Measurements from ENCODE around the gene APBB2.
"Not testable (repeated sequence)": the region's sequence is repeated elsewhere in the genome, so short reads cannot be mapped to it uniquely, and the experiment has no call there.

The APBB2 gene

DNA sequence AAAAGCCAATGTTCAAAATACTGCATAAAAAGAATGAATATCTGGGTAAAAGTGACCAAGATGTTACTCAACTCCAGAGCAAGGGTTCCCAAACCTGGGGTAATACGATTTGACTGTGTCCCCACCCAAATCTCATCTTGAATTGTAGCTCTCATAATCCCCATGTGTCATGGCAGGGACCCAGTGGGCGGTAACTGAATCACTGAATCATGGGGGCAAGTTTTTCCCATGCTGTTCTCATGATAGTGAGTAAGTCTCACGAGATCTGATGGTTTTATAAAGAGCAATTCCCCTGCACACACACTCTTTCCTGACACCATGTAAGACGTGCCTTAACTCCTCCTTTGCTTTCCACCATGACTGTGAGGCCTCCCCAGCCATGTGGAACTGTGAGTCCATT is 64.8 kb downstream of the APBB2 start:
- not testable (repeated sequence) for H3K27ac ChIP-seq (ENCODE audit: insufficient read depth, low read depth, low read length, poor library complexity, severe bottlenecking); H3K9me3 ChIP-seq (ENCODE audit: control insufficient read depth, low read length); H3K27me3 ChIP-seq (ENCODE audit: control insufficient read depth, insufficient read depth, low read length, poor library complexity, severe bottlenecking); H3K36me3 ChIP-seq (ENCODE audit: control insufficient read depth, insufficient read depth, low read length); H3K4me3 ChIP-seq (ENCODE audit: insufficient read depth, low read depth, low read length)
- H3K4me1 ChIP-seq (ENCODE audit: control insufficient read depth, insufficient read depth, low read length) = peaks cover 22% of the 10 kb centered on the region
- WGBS, 2 experiments = 89 to 96% methylated on average over 4 of the region's 4 CpGs

DNA sequence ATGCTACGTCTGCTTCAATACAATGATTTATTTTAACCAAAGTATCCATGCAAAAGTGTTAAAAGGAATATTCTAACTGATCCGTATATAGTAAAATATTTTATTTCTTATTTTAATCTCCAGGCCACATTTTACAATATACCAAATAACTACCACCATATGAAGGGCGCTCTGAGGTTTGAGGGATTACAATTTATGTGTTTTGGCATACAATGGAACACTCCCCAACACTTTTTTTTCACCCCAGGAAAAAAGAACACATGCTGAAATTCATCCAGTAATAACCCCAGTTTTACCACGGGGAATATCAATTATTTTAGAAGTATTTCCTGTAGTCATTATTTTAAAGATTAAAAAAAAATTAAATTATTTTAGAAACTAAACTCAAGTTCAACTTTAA is 65.4 kb downstream of the APBB2 start:
- Histone ChIP-seq H3K9me3 (ENCODE audit: control insufficient read depth, low read length) (no peaks in the 10 kb centered on the region), H3K27me3 (ENCODE audit: control insufficient read depth, insufficient read depth, low read length, poor library complexity, severe bottlenecking) (no peaks in the 10 kb centered on the region), H3K27ac (ENCODE audit: insufficient read depth, low read depth, low read length, poor library complexity, severe bottlenecking) (no peak overlapping the region), H3K4me1 (ENCODE audit: control insufficient read depth, insufficient read depth, low read length) (peaks cover 22% of the 10 kb centered on the region), H3K4me3 (ENCODE audit: insufficient read depth, low read depth, low read length) (no peak overlapping the region), H3K36me3 (ENCODE audit: control insufficient read depth, insufficient read depth, low read length) (no peaks in the 10 kb centered on the region)
- 100% methylated on average over 2 of the region's 4 CpGs; no CpG with 5 or more reads in 1 of the 2 experiments for WGBS, 2 experiments

DNA sequence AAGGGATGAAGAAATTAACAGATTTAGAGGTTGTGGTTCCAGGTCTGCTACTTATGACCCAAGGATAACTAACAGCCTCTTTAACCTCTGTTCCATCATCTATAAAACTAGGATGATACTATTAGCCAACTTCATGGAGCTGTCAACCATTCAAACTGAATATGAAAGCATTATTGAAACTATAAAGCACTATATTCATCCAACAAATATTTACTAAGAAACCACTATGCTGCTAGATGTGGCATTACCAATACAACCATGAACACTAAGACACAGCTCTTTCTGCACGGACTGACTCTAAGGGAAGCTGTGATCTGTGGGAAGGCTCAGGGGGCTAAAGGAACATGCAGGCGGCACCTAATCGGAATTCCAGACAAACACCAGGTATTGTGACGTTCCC is 66.0 kb downstream of the APBB2 start:
- H3K4me1 ChIP-seq (ENCODE audit: control insufficient read depth, insufficient read depth, low read length) = peaks cover 22% of the 10 kb centered on the region
- H3K4me3 ChIP-seq (ENCODE audit: insufficient read depth, low read depth, low read length) = no peak overlapping the region
- no peaks in the 10 kb centered on the region for H3K27me3 ChIP-seq (ENCODE audit: control insufficient read depth, insufficient read depth, low read length, poor library complexity, severe bottlenecking)
- no peaks in the 10 kb centered on the region for H3K9me3 ChIP-seq (ENCODE audit: control insufficient read depth, low read length)
- WGBS, 2 experiments = 93 to 94% methylated on average over 4 of the region's 4 CpGs
- no peak overlapping the region for H3K27ac ChIP-seq (ENCODE audit: insufficient read depth, low read depth, low read length, poor library complexity, severe bottlenecking)
- H3K36me3 ChIP-seq (ENCODE audit: control insufficient read depth, insufficient read depth, low read length) = no peaks in the 10 kb centered on the region

DNA sequence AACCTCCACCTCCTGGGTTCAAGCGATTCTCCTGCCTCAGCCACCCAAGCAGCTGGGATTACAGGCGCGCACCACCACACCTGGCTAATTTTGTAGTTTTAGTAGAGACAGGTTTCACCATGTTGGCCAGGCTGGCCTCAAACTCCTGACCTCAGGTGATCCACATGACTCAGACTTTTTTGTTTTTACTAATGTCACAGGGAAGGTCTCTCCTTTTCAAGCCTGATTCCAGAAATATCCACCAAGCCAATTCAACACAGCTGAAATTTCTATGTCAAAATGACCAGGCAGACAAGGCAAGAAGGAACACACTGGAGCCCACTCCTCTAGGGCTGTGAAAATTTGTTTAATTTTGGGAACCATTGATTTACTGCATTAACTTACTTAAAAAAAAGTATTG is 66.8 kb downstream of the APBB2 start:
- H3K27ac ChIP-seq (ENCODE audit: insufficient read depth, low read depth, low read length, poor library complexity, severe bottlenecking); H3K9me3 ChIP-seq (ENCODE audit: control insufficient read depth, low read length); H3K36me3 ChIP-seq (ENCODE audit: control insufficient read depth, insufficient read depth, low read length); H3K27me3 ChIP-seq (ENCODE audit: control insufficient read depth, insufficient read depth, low read length, poor library complexity, severe bottlenecking); H3K4me3 ChIP-seq (ENCODE audit: insufficient read depth, low read depth, low read length): not testable (repeated sequence)
- H3K4me1 ChIP-seq (ENCODE audit: control insufficient read depth, insufficient read depth, low read length) = peaks cover 22% of the 10 kb centered on the region
- 88 to 95% methylated on average over 3 of the region's 3 CpGs for WGBS, 2 experiments

DNA sequence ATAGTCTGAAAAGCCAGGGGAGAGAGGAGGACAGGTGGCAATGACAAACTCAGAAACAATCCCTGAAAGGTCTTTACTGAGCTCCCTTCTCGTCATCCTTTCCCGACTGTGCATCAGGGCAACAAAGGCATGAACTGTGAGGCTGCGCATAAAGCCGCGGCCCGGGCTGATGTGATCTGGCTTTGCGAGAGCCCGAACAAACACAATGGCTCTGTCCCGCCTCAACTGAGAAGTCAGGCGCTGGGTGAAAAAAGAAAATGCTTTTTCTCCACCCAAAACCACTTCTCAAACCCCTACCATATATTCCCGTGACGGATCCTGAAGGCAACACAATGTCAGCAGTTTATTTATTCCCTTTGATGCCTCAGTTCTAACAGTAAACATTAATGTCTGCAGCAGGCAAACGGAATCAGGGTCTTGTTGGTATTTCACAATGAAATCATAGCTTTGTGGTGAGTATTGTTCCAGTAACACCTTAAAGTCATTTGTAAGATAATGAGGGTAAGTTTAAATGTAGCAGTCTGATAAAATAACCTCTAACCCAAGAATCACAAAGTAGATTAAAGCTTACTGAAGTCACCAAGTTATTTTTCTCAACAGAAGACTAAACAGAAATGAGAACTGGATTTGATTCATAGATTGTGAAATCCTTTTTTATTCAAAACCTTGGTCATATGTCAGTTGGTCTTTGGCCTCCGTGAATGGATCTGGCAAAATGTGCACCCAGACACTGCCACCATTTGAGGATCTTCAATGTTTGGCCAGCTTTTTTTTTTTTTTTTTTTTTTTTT is 67.4 kb downstream of the APBB2 start:
- no peak overlapping the region for H3K4me3 ChIP-seq (ENCODE audit: insufficient read depth, low read depth, low read length)
- 48 to 53% methylated on average over 14 of the region's 14 CpGs for WGBS, 2 experiments

DNA sequence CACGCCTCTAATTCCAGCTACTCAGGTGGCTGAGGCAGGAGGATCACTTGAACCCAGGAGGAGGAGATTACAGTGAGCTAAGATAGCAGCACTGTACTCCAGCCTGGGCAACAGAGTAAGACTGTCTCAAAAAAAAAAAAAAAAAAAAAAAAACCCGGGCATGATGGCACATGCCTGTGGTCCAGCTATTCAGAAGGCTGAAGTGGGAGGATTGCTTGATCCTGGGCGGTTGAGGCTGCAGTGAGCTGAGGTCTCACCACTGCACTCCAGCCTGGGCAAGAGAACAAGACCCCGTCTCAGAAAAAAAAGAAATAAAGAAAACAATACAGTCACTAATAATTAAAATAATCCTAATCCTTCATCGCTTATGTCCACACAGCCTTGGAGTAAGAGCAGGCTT is 68.1 kb downstream of the APBB2 start:
- Histone ChIP-seq H3K36me3 (ENCODE audit: control insufficient read depth, insufficient read depth, low read length) (no peaks in the 10 kb centered on the region), H3K4me1 (ENCODE audit: control insufficient read depth, insufficient read depth, low read length) (peaks cover 22% of the 10 kb centered on the region), H3K4me3 (ENCODE audit: insufficient read depth, low read depth, low read length) (no peak overlapping the region), H3K9me3 (ENCODE audit: control insufficient read depth, low read length) (no peaks in the 10 kb centered on the region), H3K27me3 (ENCODE audit: control insufficient read depth, insufficient read depth, low read length, poor library complexity, severe bottlenecking) (no peaks in the 10 kb centered on the region), H3K27ac (ENCODE audit: insufficient read depth, low read depth, low read length, poor library complexity, severe bottlenecking) (peak overlapping the region; percentile 87)
- WGBS, 2 experiments = 91 to 93% methylated on average over 5 of the region's 5 CpGs

More for the DNA sequence above, 67.4 kb downstream of the APBB2 start:
- no peaks in the 10 kb centered on the region for H3K36me3 ChIP-seq (ENCODE audit: control insufficient read depth, insufficient read depth, low read length)
- no peaks in the 10 kb centered on the region for H3K9me3 ChIP-seq (ENCODE audit: control insufficient read depth, low read length)
- H3K27ac ChIP-seq (ENCODE audit: insufficient read depth, low read depth, low read length, poor library complexity, severe bottlenecking) = peak overlapping the region; percentile 87
- H3K4me1 ChIP-seq (ENCODE audit: control insufficient read depth, insufficient read depth, low read length) = peaks cover 22% of the 10 kb centered on the region
- H3K27me3 ChIP-seq (ENCODE audit: control insufficient read depth, insufficient read depth, low read length, poor library complexity, severe bottlenecking) = no peaks in the 10 kb centered on the region

DNA sequence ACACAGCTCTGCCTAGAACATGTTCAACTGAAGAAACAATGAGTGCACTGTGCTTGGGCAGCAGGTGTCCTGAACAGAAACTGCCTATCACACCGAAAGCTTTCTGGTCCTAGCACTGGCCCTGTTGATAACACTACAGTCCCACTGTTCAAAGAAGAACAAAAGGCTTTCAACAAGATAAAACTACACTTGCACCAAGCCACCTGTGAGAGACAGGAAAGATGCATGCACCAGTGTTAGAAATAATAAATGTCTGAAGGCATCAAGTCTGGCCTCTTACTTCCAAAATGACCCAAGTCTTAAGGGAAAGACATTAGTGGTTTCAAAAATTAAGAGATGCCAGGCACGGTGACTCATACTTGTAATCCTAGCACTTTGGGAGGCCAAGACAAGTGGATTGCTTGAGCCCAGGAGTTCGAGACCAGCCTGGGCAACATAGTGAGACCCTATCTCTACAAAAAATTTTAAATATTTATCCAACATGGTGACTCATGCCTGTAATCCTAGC is 68.7 kb downstream of the APBB2 start:
- no peak overlapping the region for H3K4me3 ChIP-seq (ENCODE audit: insufficient read depth, low read depth, low read length)
- no peaks in the 10 kb centered on the region for H3K27me3 ChIP-seq (ENCODE audit: control insufficient read depth, insufficient read depth, low read length, poor library complexity, severe bottlenecking)
- H3K27ac ChIP-seq (ENCODE audit: insufficient read depth, low read depth, low read length, poor library complexity, severe bottlenecking) = peak overlapping the region; percentile 80
- no peaks in the 10 kb centered on the region for H3K9me3 ChIP-seq (ENCODE audit: control insufficient read depth, low read length)
- peaks cover 24% of the 10 kb centered on the region for H3K4me1 ChIP-seq (ENCODE audit: control insufficient read depth, insufficient read depth, low read length)
- 70 to 79% methylated on average over 3 of the region's 3 CpGs for WGBS, 2 experiments
- H3K36me3 ChIP-seq (ENCODE audit: control insufficient read depth, insufficient read depth, low read length) = no peaks in the 10 kb centered on the region

DNA sequence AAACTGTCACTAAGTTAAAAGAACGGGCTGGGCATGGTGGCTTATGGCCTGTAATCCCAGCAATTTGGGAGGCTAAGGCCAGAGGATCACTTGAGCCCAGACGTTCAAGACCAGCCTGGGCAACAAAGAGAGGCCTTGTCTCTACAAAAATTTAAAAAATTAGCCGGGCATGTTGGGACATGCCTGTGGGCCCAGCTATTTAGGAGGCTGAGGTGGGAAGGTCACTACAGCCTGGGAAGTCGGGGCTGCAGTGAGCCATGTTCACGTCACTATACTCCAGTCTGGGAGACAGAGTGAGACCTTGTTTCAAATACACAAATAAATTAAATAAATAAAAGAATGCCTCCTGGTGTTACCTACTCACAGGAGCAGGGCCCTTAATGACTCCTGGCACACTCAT is 69.5 kb downstream of the APBB2 start:
- H3K36me3 ChIP-seq (ENCODE audit: control insufficient read depth, insufficient read depth, low read length) = no peaks in the 10 kb centered on the region
- peak overlapping the region; percentile 80 for H3K27ac ChIP-seq (ENCODE audit: insufficient read depth, low read depth, low read length, poor library complexity, severe bottlenecking)
- H3K4me3 ChIP-seq (ENCODE audit: insufficient read depth, low read depth, low read length) = no peak overlapping the region
- no peaks in the 10 kb centered on the region for H3K27me3 ChIP-seq (ENCODE audit: control insufficient read depth, insufficient read depth, low read length, poor library complexity, severe bottlenecking)
- WGBS, 2 experiments = 78 to 81% methylated on average over 5 of the region's 5 CpGs
- H3K9me3 ChIP-seq (ENCODE audit: control insufficient read depth, low read length) = no peaks in the 10 kb centered on the region
- H3K4me1 ChIP-seq (ENCODE audit: control insufficient read depth, insufficient read depth, low read length) = peaks cover 30% of the 10 kb centered on the region

DNA sequence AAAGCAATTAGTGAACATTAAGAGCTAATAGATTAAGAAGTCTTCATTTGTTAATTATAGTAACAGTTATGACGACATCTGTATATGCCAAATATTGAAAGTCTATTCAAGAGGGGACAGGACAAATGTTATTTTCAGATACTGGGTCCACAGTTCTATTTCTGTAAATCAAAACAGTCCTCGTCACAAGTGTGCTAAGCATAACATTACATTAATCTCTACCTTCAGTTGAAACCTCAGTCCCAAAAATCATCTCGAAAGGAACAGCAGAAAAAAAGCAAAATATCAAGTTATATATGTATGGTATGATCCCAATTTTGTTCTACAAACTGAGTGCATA is 70.3 kb downstream of the APBB2 start:
- Histone ChIP-seq H3K27ac (ENCODE audit: insufficient read depth, low read depth, low read length, poor library complexity, severe bottlenecking) (no peak overlapping the region), H3K4me1 (ENCODE audit: control insufficient read depth, insufficient read depth, low read length) (peaks cover 30% of the 10 kb centered on the region)
- WGBS, 2 experiments = 91 to 100% methylated on average over 2 of the region's 3 CpGs

DNA sequence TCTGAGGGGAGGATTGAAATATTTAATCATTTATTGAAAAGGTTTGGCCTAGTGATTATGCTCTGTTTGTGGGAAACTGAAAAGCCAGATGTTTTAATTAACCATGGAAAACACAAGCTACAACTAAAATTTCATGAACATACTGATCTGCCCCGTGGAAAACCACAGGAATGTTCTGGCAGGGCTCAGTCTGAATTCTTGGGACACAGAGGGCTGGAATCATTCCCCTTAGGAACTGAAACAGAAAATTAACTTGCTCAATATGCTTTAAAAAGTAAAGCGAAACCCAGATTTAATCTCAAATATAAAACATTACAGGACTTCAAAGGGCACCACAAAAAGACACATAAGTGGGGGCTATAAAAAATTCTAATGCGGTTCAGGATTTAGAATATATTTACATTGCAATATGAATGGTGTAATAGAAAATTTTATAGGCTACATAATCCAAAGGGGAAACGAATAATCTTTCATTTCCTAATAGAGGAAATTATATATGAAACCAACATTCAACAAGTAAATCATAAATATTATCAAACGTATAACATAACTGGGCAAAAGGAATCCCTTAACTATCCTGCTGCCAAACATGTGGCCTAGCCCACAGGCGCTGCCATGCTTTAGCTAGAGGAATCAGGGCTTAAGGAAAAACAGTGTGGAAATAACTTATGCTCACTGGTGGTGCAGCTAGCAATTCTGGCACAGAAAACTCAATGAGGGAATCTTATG is 70.9 kb downstream of the APBB2 start:
- Histone ChIP-seq H3K27ac (ENCODE audit: insufficient read depth, low read depth, low read length, poor library complexity, severe bottlenecking) (no peak overlapping the region), H3K4me3 (ENCODE audit: insufficient read depth, low read depth, low read length) (no peak overlapping the region), H3K27me3 (ENCODE audit: control insufficient read depth, insufficient read depth, low read length, poor library complexity, severe bottlenecking) (no peaks in the 10 kb centered on the region), H3K4me1 (ENCODE audit: control insufficient read depth, insufficient read depth, low read length) (peaks cover 30% of the 10 kb centered on the region), H3K9me3 (ENCODE audit: control insufficient read depth, low read length) (no peaks in the 10 kb centered on the region), H3K36me3 (ENCODE audit: control insufficient read depth, insufficient read depth, low read length) (no peaks in the 10 kb centered on the region)
- WGBS, 2 experiments = 92 to 96% methylated on average over 4 of the region's 6 CpGs

More for the DNA sequence above, 70.3 kb downstream of the APBB2 start:
- H3K4me3 ChIP-seq (ENCODE audit: insufficient read depth, low read depth, low read length) = no peak overlapping the region
- H3K9me3 ChIP-seq (ENCODE audit: control insufficient read depth, low read length) = no peaks in the 10 kb centered on the region
- no peaks in the 10 kb centered on the region for H3K27me3 ChIP-seq (ENCODE audit: control insufficient read depth, insufficient read depth, low read length, poor library complexity, severe bottlenecking)
- H3K36me3 ChIP-seq (ENCODE audit: control insufficient read depth, insufficient read depth, low read length) = no peaks in the 10 kb centered on the region
